MV-4-11 (cell line): ENCODE results near the gene SATL1.
"Not testable (repeated sequence)": the region's sequence is repeated elsewhere in the genome, so short reads cannot be mapped to it uniquely, and the experiment has no call there.

Experiments
- DNase-seq: peaks from one replicate; lab custom pipeline; 2025; lab: John Stamatoyannopoulos, UW

The SATL1 gene

GRCh38 chrX:85243761-85244449, at the start of gene SATL1, which contains the start of gene ZNF711:
TSS of gene SATL1 (minus strand) at chrX:85243779. CDS start at chrX:85108968, 134,811 bp downstream.
TSS of gene ZNF711 (plus strand) at chrX:85243991. CDS start at chrX:85247573, 3,582 bp downstream.
- no peak for DNase-seq

GRCh38 chrX:85288992-85289723, 45.6 kb upstream of the SATL1 start:
- no peak for DNase-seq

GRCh38 chrX:85285286-85285685, 41.7 kb upstream of the SATL1 start:
- DNase-seq, result not testable (repeated sequence)

- DNase-seq, result no peak
Observed at GRCh38 chrX:85244450-85245211, 1.1 kb upstream of the SATL1 start.

GRCh38 chrX:85243155-85243554, 424 bp downstream of the SATL1 start:
- no peak for DNase-seq

GRCh38 chrX:85223359-85223758, 20.2 kb downstream of the SATL1 start:
- DNase-seq, result no peak

- no peak for DNase-seq
Observed at GRCh38 chrX:85221361-85221760, 22.2 kb downstream of the SATL1 start.

GRCh38 chrX:85215946-85216345, 27.6 kb downstream of the SATL1 start:
- DNase-seq, result no peak

GRCh38 chrX:85213792-85214530, 29.6 kb downstream of the SATL1 start:
- no peak for DNase-seq

- no peak for DNase-seq
Observed at GRCh38 chrX:85203461-85203970, 40.1 kb downstream of the SATL1 start.

- DNase-seq, result no peak
Observed at GRCh38 chrX:85196319-85196718, 47.3 kb downstream of the SATL1 start.

GRCh38 chrX:85159644-85160043, 83.9 kb downstream of the SATL1 start:
- no peak for DNase-seq

- DNase-seq, result no peak
Observed at GRCh38 chrX:85140964-85141363, 102.6 kb downstream of the SATL1 start.

- DNase-seq, result no peak
Observed at GRCh38 chrX:85139422-85139821, 104.2 kb downstream of the SATL1 start.

- no peak for DNase-seq
Observed at GRCh38 chrX:85136409-85136808, 107.2 kb downstream of the SATL1 start.

- no peak for DNase-seq
Observed at GRCh38 chrX:85115252-85115651, 128.3 kb downstream of the SATL1 start.

GRCh38 chrX:85114776-85115175, 128.8 kb downstream of the SATL1 start:
- DNase-seq, result no peak

- no peak for DNase-seq
Observed at GRCh38 chrX:85114171-85114570, 129.4 kb downstream of the SATL1 start.

- DNase-seq, result no peak
Observed at GRCh38 chrX:85113746-85114145, 129.8 kb downstream of the SATL1 start.

GRCh38 chrX:85112293-85112692, 131.3 kb downstream of the SATL1 start:
- DNase-seq, result no peak

GRCh38 chrX:85111347-85111746, 132.2 kb downstream of the SATL1 start:
- DNase-seq, result no peak

GRCh38 chrX:85109235-85109634, 134.3 kb downstream of the SATL1 start:
- no peak for DNase-seq
